Activated naive CD8-positive, alpha-beta T cell (primary cell): ENCODE results near the gene MICAL1.
A peak's percentile ranks its signal among the peaks of the same experiment; 100 is the strongest.
"Not testable (repeated sequence)": the region's sequence is repeated elsewhere in the genome, so short reads cannot be mapped to it uniquely, and the experiment has no call there.

Experiments used
- H3K27ac Mint-ChIP-seq: one replicate; pipeline ENCODE4 v1.8.0; 2021; ENCODE audit warnings: mixed read lengths
- H3K27me3 Mint-ChIP-seq: one replicate; pipeline ENCODE4 v1.8.0; 2021; ENCODE audit warnings: mixed read lengths
- H3K36me3 Mint-ChIP-seq: one replicate; pipeline ENCODE4 v1.8.0; 2021; ENCODE audit warnings: mixed read lengths
- H3K4me1 Mint-ChIP-seq: one replicate; pipeline ENCODE4 v1.8.0; 2021; ENCODE audit warnings: low read depth, mixed read lengths
- H3K4me3 Mint-ChIP-seq: one replicate; pipeline ENCODE4 v1.8.0; 2021; ENCODE audit warnings: mild to moderate bottlenecking, mixed read lengths
- H3K9me3 Mint-ChIP-seq: one replicate; pipeline ENCODE4 v1.8.0; 2021; ENCODE audit warnings: low read depth, mixed read lengths

MICAL1 gene

GRCh38 chr6:109467696-109468095, 12.1 kb upstream of the MICAL1 start:
- H3K9me3 Mint-ChIP-seq: no peaks in the 10 kb centered on the region
- peak overlapping the region; percentile 30 for H3K27ac Mint-ChIP-seq
- H3K4me3 Mint-ChIP-seq: no peak overlapping the region
- peaks cover 26% of the 10 kb centered on the region for H3K36me3 Mint-ChIP-seq
- H3K27me3 Mint-ChIP-seq: no peaks in the 10 kb centered on the region
- H3K4me1 Mint-ChIP-seq: peaks cover 69% of the 10 kb centered on the region

- no peaks in the 10 kb centered on the region for H3K27me3 Mint-ChIP-seq
- no peak overlapping the region for H3K4me3 Mint-ChIP-seq
- no peaks in the 10 kb centered on the region for H3K9me3 Mint-ChIP-seq
- peaks cover 29% of the 10 kb centered on the region for H3K36me3 Mint-ChIP-seq
- peaks cover 64% of the 10 kb centered on the region for H3K4me1 Mint-ChIP-seq
- H3K27ac Mint-ChIP-seq: no peak overlapping the region
These were observed 10.8 kb upstream of the MICAL1 start for GRCh38 chr6:109466212-109466923.

GRCh38 chr6:109465772-109466171, 10.2 kb upstream of the MICAL1 start:
- H3K27ac Mint-ChIP-seq: peak overlapping the region; percentile 72
- no peak overlapping the region for H3K4me3 Mint-ChIP-seq
- H3K36me3 Mint-ChIP-seq: peaks cover 33% of the 10 kb centered on the region
- H3K4me1 Mint-ChIP-seq: peaks cover 65% of the 10 kb centered on the region
- no peaks in the 10 kb centered on the region for H3K27me3 Mint-ChIP-seq
- H3K9me3 Mint-ChIP-seq: no peaks in the 10 kb centered on the region

GRCh38 chr6:109461733-109462526, 6.4 kb upstream of the MICAL1 start:
- no peaks in the 10 kb centered on the region for H3K27me3 Mint-ChIP-seq
- peaks cover 18% of the 10 kb centered on the region for H3K36me3 Mint-ChIP-seq
- H3K27ac Mint-ChIP-seq: peak overlapping the region; percentile 78
- peak overlapping the region; percentile 15 for H3K4me3 Mint-ChIP-seq
- H3K9me3 Mint-ChIP-seq: no peaks in the 10 kb centered on the region
- peaks cover 67% of the 10 kb centered on the region for H3K4me1 Mint-ChIP-seq

- not testable (repeated sequence) for H3K9me3 Mint-ChIP-seq, H3K4me3 Mint-ChIP-seq, H3K27me3 Mint-ChIP-seq
- Mint-ChIP-seq H3K36me3 (peaks cover 18% of the 10 kb centered on the region), H3K27ac (peak overlapping the region; percentile 41), H3K4me1 (peaks cover 74% of the 10 kb centered on the region)
These were observed 5.6 kb upstream of the MICAL1 start for GRCh38 chr6:109461205-109461604.

- no peaks in the 10 kb centered on the region for H3K9me3 Mint-ChIP-seq
- H3K4me1 Mint-ChIP-seq: peaks cover 67% of the 10 kb centered on the region
- H3K36me3 Mint-ChIP-seq: peaks cover 15% of the 10 kb centered on the region
- no peak overlapping the region for H3K4me3 Mint-ChIP-seq
- peak overlapping the region; percentile 83 for H3K27ac Mint-ChIP-seq
- no peaks in the 10 kb centered on the region for H3K27me3 Mint-ChIP-seq
These were observed 4.7 kb upstream of the MICAL1 start for GRCh38 chr6:109460161-109460829.

GRCh38 chr6:109458774-109459531, 3.4 kb upstream of the MICAL1 start:
- peak overlapping the region; percentile 55 for H3K4me3 Mint-ChIP-seq
- H3K27me3 Mint-ChIP-seq: no peaks in the 10 kb centered on the region
- peak overlapping the region; percentile 83 for H3K27ac Mint-ChIP-seq
- H3K9me3 Mint-ChIP-seq: no peaks in the 10 kb centered on the region
- H3K36me3 Mint-ChIP-seq: peaks cover 13% of the 10 kb centered on the region
- peaks cover 69% of the 10 kb centered on the region for H3K4me1 Mint-ChIP-seq

- H3K4me3 Mint-ChIP-seq: peak overlapping the region; percentile 6
- no peaks in the 10 kb centered on the region for H3K27me3 Mint-ChIP-seq
- H3K4me1 Mint-ChIP-seq: peaks cover 70% of the 10 kb centered on the region
- H3K36me3 Mint-ChIP-seq: peaks cover 13% of the 10 kb centered on the region
- H3K27ac Mint-ChIP-seq: peak overlapping the region; percentile 67
- no peaks in the 10 kb centered on the region for H3K9me3 Mint-ChIP-seq
These were observed 2.0 kb upstream of the MICAL1 start for GRCh38 chr6:109457562-109457996.

- Mint-ChIP-seq H3K4me1 (peaks cover 65% of the 10 kb centered on the region), H3K9me3 (no peaks in the 10 kb centered on the region), H3K36me3 (peaks cover 7% of the 10 kb centered on the region), H3K4me3 (peak overlapping the region; percentile 50), H3K27ac (peak overlapping the region; percentile 67), H3K27me3 (no peaks in the 10 kb centered on the region)
These were observed 1.4 kb upstream of the MICAL1 start for GRCh38 chr6:109456710-109457561.

GRCh38 chr6:109456111-109456583, 575 bp upstream of the MICAL1 start:
- H3K27me3 Mint-ChIP-seq: no peaks in the 10 kb centered on the region
- H3K4me1 Mint-ChIP-seq: peaks cover 62% of the 10 kb centered on the region
- H3K4me3 Mint-ChIP-seq: peak overlapping the region; percentile 50

GRCh38 chr6:109454496-109455436, 806 bp downstream of the MICAL1 start:
- Mint-ChIP-seq H3K4me3 (peak overlapping the region; percentile 94), H3K9me3 (no peaks in the 10 kb centered on the region), H3K4me1 (peaks cover 64% of the 10 kb centered on the region), H3K36me3 (peaks cover 4% of the 10 kb centered on the region), H3K27me3 (no peaks in the 10 kb centered on the region), H3K27ac (peak overlapping the region; percentile 90)

More at GRCh38 chr6:109456111-109456583, 575 bp upstream of the MICAL1 start:
- Mint-ChIP-seq H3K27ac (no peak overlapping the region), H3K9me3 (no peaks in the 10 kb centered on the region), H3K36me3 (peaks cover 2% of the 10 kb centered on the region)

GRCh38 chr6:109453594-109454495, 1.7 kb downstream of the MICAL1 start:
- peak overlapping the region; percentile 89 for H3K27ac Mint-ChIP-seq
- H3K27me3 Mint-ChIP-seq: no peaks in the 10 kb centered on the region
- no peaks in the 10 kb centered on the region for H3K9me3 Mint-ChIP-seq
- peak overlapping the region; percentile 94 for H3K4me3 Mint-ChIP-seq
- peaks cover 59% of the 10 kb centered on the region for H3K4me1 Mint-ChIP-seq
- H3K36me3 Mint-ChIP-seq: peaks cover 4% of the 10 kb centered on the region
